CD8-positive, alpha-beta memory T cell (primary cell): ENCODE measurements around the gene LIFR. TPM values are rescaled to one million over a fixed set of nuclear protein-coding genes. Genes with fewer than 3 reads are reported as not detected.

Source experiments
- CTCF ChIA-PET: fragments of 350-600 bp; sonication (Branson Sonifier 250); formaldehyde crosslinking; loops from one replicate; lab custom pipeline; 2021; ENCODE audit warnings: antibody characterized with exemption; lab: Charles Lee
- POLR2A ChIA-PET: fragments of 350-600 bp; sonication (Branson Sonifier 250); formaldehyde crosslinking; loops from one replicate; lab custom pipeline; 2021; ENCODE audit warnings: antibody characterized with exemption; lab: Charles Lee
- DNase-seq, 5 donors: peaks; one replicate each; pipeline versions ENCODE4 v3.0.0 to v3.0.0-alpha.2; 2020 to 2022; ENCODE audit warnings: mixed read lengths in 1 of 5
- H3K27ac ChIP-seq: one replicate; pipeline ENCODE4 v1.7.0; 2013; ENCODE audit warnings: low read depth, mild to moderate bottlenecking, low read length, moderate library complexity
- H3K27me3 ChIP-seq: 2 replicates; pipeline ENCODE4 v1.7.0; 2013; ENCODE audit warnings: low read length, mild to moderate bottlenecking; ENCODE audit not compliant: insufficient read depth, poor library complexity, severe bottlenecking
- H3K36me3 ChIP-seq: 2 replicates; pipeline ENCODE4 v1.7.0; 2013; ENCODE audit warnings: mild to moderate bottlenecking, low read length, moderate library complexity; ENCODE audit not compliant: insufficient read depth
- H3K4me1 ChIP-seq: 2 replicates; pipeline ENCODE4 v1.7.0; 2013; ENCODE audit warnings: mild to moderate bottlenecking, low read length, moderate library complexity; ENCODE audit not compliant: insufficient read depth
- H3K4me3 ChIP-seq: 2 replicates; pipeline ENCODE4 v1.7.0; 2013; ENCODE audit warnings: mild to moderate bottlenecking, low read length
- H3K9me3 ChIP-seq: 2 replicates; pipeline ENCODE4 v1.7.0; 2013; ENCODE audit warnings: mild to moderate bottlenecking, low read length
- H3K27ac Mint-ChIP-seq, 8 donors: one replicate each; pipeline ENCODE4 v1.8.0; 2020 to 2021; ENCODE audit warnings: mixed read lengths in 8 of 8, mild to moderate bottlenecking in 6 of 8, inconsistent platforms in 3 of 8, moderate library complexity in 3 of 8
- H3K27me3 Mint-ChIP-seq, 2 donors: one replicate each; pipeline ENCODE4 v1.8.0; 2020 to 2021; ENCODE audit warnings: mixed read lengths in 2 of 2, mild to moderate bottlenecking in 1 of 2, moderate library complexity in 1 of 2
- H3K36me3 Mint-ChIP-seq, 3 donors: one replicate each; pipeline ENCODE4 v1.8.0; 2020 to 2021; ENCODE audit warnings: mixed read lengths in 3 of 3, inconsistent platforms in 1 of 3, mild to moderate bottlenecking in 1 of 3
- H3K4me1 Mint-ChIP-seq, 3 donors: one replicate each; pipeline ENCODE4 v1.8.0; 2020 to 2021; ENCODE audit warnings: mixed read lengths in 3 of 3, inconsistent platforms in 1 of 3, mild to moderate bottlenecking in 1 of 3
- H3K4me3 Mint-ChIP-seq, 7 donors: one replicate each; pipeline ENCODE4 v1.8.0; 2020 to 2021; ENCODE audit warnings: mixed read lengths in 7 of 7, mild to moderate bottlenecking in 6 of 7, moderate library complexity in 4 of 7, inconsistent platforms in 2 of 7
- H3K9me3 Mint-ChIP-seq, 5 donors: one replicate each; pipeline ENCODE4 v1.8.0; 2020 to 2022; ENCODE audit warnings: mixed read lengths in 5 of 5, mild to moderate bottlenecking in 3 of 5, moderate library complexity in 2 of 5, inconsistent platforms in 1 of 5
- polyA plus RNA-seq: library from polyadenylated mRNA; unstranded; fragments of 300-500 nt; fragmentation: Illumina TruSeq; gene quantifications from one replicate; pipeline ENCODE4 v1.2.3, GENCODE V29; 2021
- total RNA-seq, 2 experiments: library from RNA; stranded (reverse); gene quantifications; one replicate each; pipeline ENCODE4 v1.2.3, GENCODE V29; 2021

The LIFR gene
- total and polyA plus RNA-seq, 3 experiments from 2014 or later = not detected

- Histone ChIP-seq H3K36me3 (no peaks in the 10 kb centered on the region), H3K27ac (no peak overlapping the region), H3K4me3 (no peak overlapping the region), H3K9me3 (no peaks in the 10 kb centered on the region), H3K4me1 (no peaks in the 10 kb centered on the region), H3K27me3 (peaks cover 4% of the 10 kb centered on the region)
- ChIA-PET POLR2A (no interaction called here), CTCF (interaction anchor here (1.2 kb wide), 1 partner anchor 10 kb away, joined by 4 read pairs; no protein-coding TSS in a partner anchor)
- H3K9me3 Mint-ChIP-seq = no peaks in the 10 kb centered on the region
- H3K4me1 Mint-ChIP-seq = no peaks in the 10 kb centered on the region
- H3K27me3 Mint-ChIP-seq = peaks cover 8 to 35% of the 10 kb centered on the region in 2 donors
- H3K36me3 Mint-ChIP-seq = no peaks in the 10 kb centered on the region
- H3K27ac Mint-ChIP-seq = no peak overlapping the region
- no peak for DNase-seq
- no peak overlapping the region for H3K4me3 Mint-ChIP-seq
These were observed 16.1 kb downstream of the LIFR start for GRCh38 chr5:38540314-38540713.

- Histone ChIP-seq H3K9me3 (no peaks in the 10 kb centered on the region), H3K4me1 (no peaks in the 10 kb centered on the region), H3K4me3 (no peak overlapping the region), H3K27ac (no peak overlapping the region), H3K27me3 (peaks cover 4% of the 10 kb centered on the region), H3K36me3 (no peaks in the 10 kb centered on the region)
- Mint-ChIP-seq H3K9me3 (no peaks in the 10 kb centered on the region), H3K4me3 (no peak overlapping the region), H3K27me3 (peaks cover 6 to 19% of the 10 kb centered on the region in 2 donors), H3K4me1 (no peaks in the 10 kb centered on the region), H3K36me3 (no peaks in the 10 kb centered on the region), H3K27ac (no peak overlapping the region)
- POLR2A ChIA-PET = no interaction called here
- CTCF ChIA-PET = no interaction called here
- DNase-seq = no peak
These were observed 18.3 kb downstream of the LIFR start for GRCh38 chr5:38538161-38538560.

GRCh38 chr5:38537505-38537904 lies 18.9 kb downstream of the LIFR start:
- Mint-ChIP-seq H3K27me3 (peaks cover 6 to 18% of the 10 kb centered on the region in 2 donors), H3K9me3 (no peaks in the 10 kb centered on the region), H3K36me3 (no peaks in the 10 kb centered on the region), H3K4me1 (no peaks in the 10 kb centered on the region), H3K4me3 (no peak overlapping the region), H3K27ac (no peak overlapping the region)
- POLR2A ChIA-PET = no interaction called here
- Histone ChIP-seq H3K27me3 (peaks cover 4% of the 10 kb centered on the region), H3K27ac (no peak overlapping the region), H3K4me1 (no peaks in the 10 kb centered on the region), H3K36me3 (no peaks in the 10 kb centered on the region), H3K4me3 (no peak overlapping the region), H3K9me3 (no peaks in the 10 kb centered on the region)
- no peak for DNase-seq
- CTCF ChIA-PET = no interaction called here

- Histone ChIP-seq H3K36me3 (no peaks in the 10 kb centered on the region), H3K4me3 (no peak overlapping the region), H3K9me3 (no peaks in the 10 kb centered on the region), H3K27me3 (peaks cover 4% of the 10 kb centered on the region), H3K27ac (no peak overlapping the region), H3K4me1 (no peaks in the 10 kb centered on the region)
- POLR2A ChIA-PET = no interaction called here
- no peaks in the 10 kb centered on the region for H3K4me1 Mint-ChIP-seq
- H3K27me3 Mint-ChIP-seq = peaks cover 6 to 18% of the 10 kb centered on the region in 2 donors
- peak overlapping the region in 1 of 8 donors; percentile 2 for H3K27ac Mint-ChIP-seq
- no peaks in the 10 kb centered on the region for H3K36me3 Mint-ChIP-seq
- H3K4me3 Mint-ChIP-seq = no peak overlapping the region
- no peaks in the 10 kb centered on the region for H3K9me3 Mint-ChIP-seq
- CTCF ChIA-PET = no interaction called here
- DNase-seq = no peak
These were observed 19.5 kb downstream of the LIFR start for GRCh38 chr5:38536968-38537367.

GRCh38 chr5:38535845-38536244 lies 20.6 kb downstream of the LIFR start:
- POLR2A ChIA-PET = no interaction called here
- Histone ChIP-seq H3K4me3 (no peak overlapping the region), H3K9me3 (no peaks in the 10 kb centered on the region), H3K36me3 (no peaks in the 10 kb centered on the region), H3K27me3 (peaks cover 4% of the 10 kb centered on the region), H3K27ac (no peak overlapping the region), H3K4me1 (no peaks in the 10 kb centered on the region)
- Mint-ChIP-seq H3K27me3 (peaks cover 4 to 18% of the 10 kb centered on the region in 2 donors), H3K27ac (no peak overlapping the region), H3K9me3 (peaks cover 0 to 1% (median 0%) of the 10 kb centered on the region in 5 donors), H3K36me3 (no peaks in the 10 kb centered on the region), H3K4me3 (no peak overlapping the region), H3K4me1 (no peaks in the 10 kb centered on the region)
- CTCF ChIA-PET = no interaction called here
- DNase-seq = no peak

GRCh38 chr5:38535248-38535750 lies 21.1 kb downstream of the LIFR start:
- Mint-ChIP-seq H3K4me1 (no peaks in the 10 kb centered on the region), H3K27me3 (peaks cover 4 to 17% of the 10 kb centered on the region in 2 donors)
- POLR2A ChIA-PET = no interaction called here

GRCh38 chr5:38534156-38534453 lies 22.3 kb downstream of the LIFR start:
- H3K4me1 ChIP-seq = no peaks in the 10 kb centered on the region
- ChIA-PET CTCF (interaction anchor here (1.0 kb wide), 1 partner anchor 92 kb away, joined by 3 read pairs; no protein-coding TSS in a partner anchor), POLR2A (no interaction called here)
- no peaks in the 10 kb centered on the region for H3K36me3 ChIP-seq
- Mint-ChIP-seq H3K9me3 (peaks cover 0 to 2% (median 0%) of the 10 kb centered on the region in 5 donors), H3K4me1 (no peaks in the 10 kb centered on the region), H3K27me3 (peaks cover 2 to 14% of the 10 kb centered on the region in 2 donors), H3K27ac (peak overlapping the region in 1 of 8 donors; percentile 48), H3K4me3 (no peak overlapping the region), H3K36me3 (no peaks in the 10 kb centered on the region)
- peaks cover under 1% of the 10 kb centered on the region for H3K27me3 ChIP-seq
- no peak for DNase-seq
- H3K4me3 ChIP-seq = no peak overlapping the region
- no peak overlapping the region for H3K27ac ChIP-seq
- no peaks in the 10 kb centered on the region for H3K9me3 ChIP-seq

More at GRCh38 chr5:38535248-38535750, 21.1 kb downstream of the LIFR start:
- Mint-ChIP-seq H3K4me3 (no peak overlapping the region), H3K9me3 (peaks cover 0 to 1% (median 0%) of the 10 kb centered on the region in 5 donors), H3K36me3 (no peaks in the 10 kb centered on the region), H3K27ac (peak overlapping the region in 1 of 8 donors; percentile 13)
- DNase-seq = no peak
- CTCF ChIA-PET = interaction anchor here (1.0 kb wide), 1 partner anchor 94 kb away, joined by 3 read pairs; no protein-coding TSS in a partner anchor
- Histone ChIP-seq H3K27ac (no peak overlapping the region), H3K9me3 (no peaks in the 10 kb centered on the region), H3K4me1 (no peaks in the 10 kb centered on the region), H3K36me3 (no peaks in the 10 kb centered on the region), H3K4me3 (no peak overlapping the region), H3K27me3 (peaks cover 4% of the 10 kb centered on the region)

GRCh38 chr5:38533286-38534155 lies 22.9 kb downstream of the LIFR start:
- Histone ChIP-seq H3K27ac (no peak overlapping the region), H3K9me3 (no peaks in the 10 kb centered on the region), H3K4me3 (no peak overlapping the region), H3K4me1 (no peaks in the 10 kb centered on the region), H3K27me3 (no peaks in the 10 kb centered on the region), H3K36me3 (no peaks in the 10 kb centered on the region)
- Mint-ChIP-seq H3K27ac (peak overlapping the region in 1 of 8 donors; percentile 48), H3K27me3 (peaks cover 2 to 9% of the 10 kb centered on the region in 2 donors), H3K36me3 (no peaks in the 10 kb centered on the region), H3K4me3 (no peak overlapping the region), H3K9me3 (peaks cover 0 to 2% (median 0%) of the 10 kb centered on the region in 5 donors), H3K4me1 (no peaks in the 10 kb centered on the region)
- ChIA-PET CTCF (interaction anchor here (0.6 kb wide), 1 partner anchor 18 kb away, joined by 3 read pairs; no protein-coding TSS in a partner anchor), POLR2A (no interaction called here)
- no peak for DNase-seq
